ENCODE results near the gene LIFR.

Gene LIFR

DNA sequence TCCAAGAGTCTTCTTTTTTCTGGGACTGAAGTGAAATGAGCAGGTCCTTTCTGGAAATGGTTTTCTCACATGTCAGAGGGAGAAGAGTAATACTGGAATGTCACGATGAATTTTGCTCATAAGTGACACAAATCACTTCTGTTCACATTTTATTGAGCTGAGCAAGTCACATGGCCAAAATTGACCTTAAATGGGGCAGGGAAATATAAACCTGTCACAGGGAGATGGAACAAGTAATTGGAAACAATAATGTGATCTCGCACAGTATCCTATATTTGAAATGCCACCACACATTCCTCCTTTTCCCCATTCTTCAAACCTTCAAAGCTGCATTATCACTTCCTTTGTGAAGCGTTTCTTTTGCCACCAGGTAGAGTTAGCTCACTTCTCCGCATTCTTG, 25.2 kb upstream of the LIFR start:
- H3K27ac ChIP-seq: no peak overlapping the region
- TF ChIP-seq, protein P1, sequence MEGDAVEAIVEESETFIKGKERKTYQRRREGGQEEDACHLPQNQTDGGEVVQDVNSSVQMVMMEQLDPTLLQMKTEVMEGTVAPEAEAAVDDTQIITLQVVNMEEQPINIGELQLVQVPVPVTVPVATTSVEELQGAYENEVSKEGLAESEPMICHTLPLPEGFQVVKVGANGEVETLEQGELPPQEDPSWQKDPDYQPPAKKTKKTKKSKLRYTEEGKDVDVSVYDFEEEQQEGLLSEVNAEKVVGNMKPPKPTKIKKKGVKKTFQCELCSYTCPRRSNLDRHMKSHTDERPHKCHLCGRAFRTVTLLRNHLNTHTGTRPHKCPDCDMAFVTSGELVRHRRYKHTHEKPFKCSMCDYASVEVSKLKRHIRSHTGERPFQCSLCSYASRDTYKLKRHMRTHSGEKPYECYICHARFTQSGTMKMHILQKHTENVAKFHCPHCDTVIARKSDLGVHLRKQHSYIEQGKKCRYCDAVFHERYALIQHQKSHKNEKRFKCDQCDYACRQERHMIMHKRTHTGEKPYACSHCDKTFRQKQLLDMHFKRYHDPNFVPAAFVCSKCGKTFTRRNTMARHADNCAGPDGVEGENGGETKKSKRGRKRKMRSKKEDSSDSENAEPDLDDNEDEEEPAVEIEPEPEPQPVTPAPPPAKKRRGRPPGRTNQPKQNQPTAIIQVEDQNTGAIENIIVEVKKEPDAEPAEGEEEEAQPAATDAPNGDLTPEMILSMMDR (conservative IDR thresholded peaks at IDR 0.05): no peak

DNA sequence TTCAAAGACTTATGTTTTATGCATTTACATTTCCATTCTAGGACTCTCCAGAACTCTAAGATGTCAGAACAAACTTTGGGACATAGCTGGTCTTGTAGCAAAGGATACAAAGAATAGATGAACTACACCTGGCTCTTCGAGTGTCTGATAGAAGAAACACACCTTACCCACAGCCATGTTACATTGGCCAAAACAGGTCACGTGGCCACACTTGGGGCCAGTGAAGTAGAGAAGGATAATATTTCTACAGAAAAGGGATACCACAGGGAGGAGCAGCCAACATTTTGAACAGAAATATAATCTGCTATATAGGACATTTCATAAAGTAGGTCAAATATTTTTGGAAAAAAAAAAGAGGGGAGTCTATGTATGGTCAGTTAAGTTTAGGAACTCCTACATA, 22.7 kb upstream of the LIFR start:
- TF ChIP-seq, protein P1 (conservative IDR thresholded peaks at IDR 0.05): no peak
- H3K27ac ChIP-seq: no peak overlapping the region

DNA sequence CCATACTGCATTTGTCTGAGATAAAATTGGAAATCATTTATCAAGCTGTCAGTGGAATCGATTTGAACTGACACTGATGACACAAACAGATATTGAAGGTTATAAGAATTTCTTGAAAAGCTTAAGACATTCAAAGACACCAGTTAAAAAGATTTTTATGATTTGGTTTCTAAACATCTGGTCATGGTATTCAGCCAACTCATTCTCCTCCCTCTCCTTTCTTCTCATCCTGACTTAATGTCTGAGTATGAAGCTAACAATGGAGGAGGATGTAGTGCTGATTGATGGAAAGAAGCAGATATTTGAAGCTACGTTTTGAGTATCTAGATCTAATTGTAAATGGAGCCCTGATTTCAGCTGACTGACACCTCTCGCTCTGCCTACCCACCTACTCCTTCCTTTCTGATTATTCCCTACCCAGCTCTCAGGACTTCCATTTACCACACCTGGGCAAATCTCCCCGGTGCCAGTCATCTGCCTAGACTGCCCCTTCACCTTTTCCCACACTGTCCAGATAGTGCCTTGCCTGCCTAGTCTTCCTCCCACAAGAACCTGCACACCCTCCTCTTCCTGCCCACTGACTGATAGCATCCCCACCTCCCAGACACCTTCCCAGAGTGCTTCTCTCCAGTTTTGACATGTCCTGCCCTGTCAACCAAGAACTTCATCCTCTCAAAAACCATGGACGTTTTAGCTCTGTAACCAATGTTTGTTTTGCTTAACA, 20.7 kb upstream of the LIFR start:
- TF ChIP-seq, protein P1 (conservative IDR thresholded peaks at IDR 0.05): no peak
- peak overlapping the region; percentile 66 for H3K27ac ChIP-seq

DNA sequence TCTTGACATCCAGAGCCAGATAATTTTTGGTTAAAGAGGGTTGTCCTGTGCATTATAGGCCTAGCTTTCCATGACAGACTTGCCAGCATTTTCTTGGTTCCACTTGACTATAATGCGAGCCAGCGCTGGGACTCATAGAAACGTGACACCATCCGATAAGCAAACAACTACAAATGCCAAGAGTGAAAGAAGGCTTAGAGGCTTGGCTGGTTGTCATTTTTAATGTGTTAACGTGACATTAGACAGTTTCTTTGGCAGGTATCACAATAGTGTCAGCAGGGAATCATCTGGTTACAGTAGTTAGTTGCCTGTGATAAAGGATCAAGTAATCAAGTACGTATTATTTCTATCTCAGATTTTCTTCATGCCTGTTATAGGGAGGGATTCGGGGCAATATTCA, 20.0 kb upstream of the LIFR start:
- TF ChIP-seq, protein P1 (conservative IDR thresholded peaks at IDR 0.05): no peak
- peak overlapping the region; percentile 66 for H3K27ac ChIP-seq

DNA sequence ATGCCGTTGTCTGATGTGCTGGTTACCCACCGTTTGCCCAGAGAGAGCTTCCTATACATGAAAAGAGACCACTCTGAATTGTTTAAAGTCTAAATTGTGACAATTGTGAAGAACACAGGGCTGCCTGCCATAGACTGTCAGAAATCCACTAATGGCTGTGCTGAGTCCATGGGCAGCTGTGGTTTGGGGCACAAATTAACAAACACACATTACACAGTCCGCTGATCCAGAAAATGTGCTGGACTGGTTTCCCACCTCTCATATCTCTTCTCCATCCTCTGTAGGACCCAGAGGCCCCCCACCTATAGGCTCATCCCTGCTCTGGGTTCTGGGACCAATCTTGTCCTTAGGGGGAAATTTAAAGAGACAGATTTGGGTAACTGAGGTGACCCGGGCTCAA, 19.0 kb upstream of the LIFR start:
- TF ChIP-seq, protein P1 (conservative IDR thresholded peaks at IDR 0.05): no peak
- peak overlapping the region; percentile 66 for H3K27ac ChIP-seq

DNA sequence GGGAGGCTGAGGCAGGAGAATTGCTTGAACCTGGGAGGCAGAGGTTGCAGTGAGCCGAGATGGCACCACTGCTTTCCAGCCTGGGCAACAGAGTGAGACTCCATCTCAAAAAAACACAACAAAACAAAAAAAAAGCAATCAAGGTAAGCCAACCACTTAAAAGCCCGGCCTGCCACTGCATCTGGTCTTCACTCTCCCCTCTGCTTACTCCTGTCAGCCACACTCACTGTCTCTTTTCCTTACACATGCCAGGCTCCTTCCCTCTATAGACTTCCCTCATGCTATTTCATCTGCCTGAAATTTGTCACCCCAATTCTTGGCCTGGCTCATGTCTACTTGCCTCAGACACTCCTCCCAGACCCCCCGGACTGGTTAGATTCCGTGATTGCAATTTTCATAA, 17.6 kb upstream of the LIFR start:
- TF ChIP-seq, protein P1 (conservative IDR thresholded peaks at IDR 0.05): no peak
- no peak overlapping the region for H3K27ac ChIP-seq

DNA sequence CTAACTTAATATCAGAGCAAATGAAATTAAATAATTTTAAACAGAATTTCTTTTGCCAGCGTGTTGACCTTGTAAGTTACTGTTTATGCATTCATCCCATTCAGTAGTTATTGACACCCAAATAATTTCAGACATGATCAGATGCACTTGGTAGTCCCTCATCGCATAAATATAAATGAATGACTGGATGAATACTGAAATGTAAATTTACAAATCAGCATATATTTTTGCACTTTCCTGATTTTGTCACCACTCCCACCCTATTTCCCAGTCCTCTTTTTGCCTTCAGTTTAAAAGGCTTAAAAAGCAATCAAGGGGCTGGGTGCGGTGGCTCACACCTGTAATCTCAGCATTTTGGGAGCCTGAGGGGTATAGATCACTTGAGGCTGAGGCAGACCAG, 17.1 kb upstream of the LIFR start:
- H3K27ac ChIP-seq: no peak overlapping the region
- TF ChIP-seq, protein P1 (conservative IDR thresholded peaks at IDR 0.05): no peak
